Measurements from ENCODE around the gene DGKD. TPM values are rescaled to one million over a fixed set of nuclear protein-coding genes. Genes with fewer than 3 reads are reported as not detected.

Gene DGKD
- total and polyA plus RNA-seq, 12 donors, result 6.8 to 43.8 (median 16.5) TPM

- Histone ChIP-seq H3K4me1 (replicated peaks in 1 of 2) (no peaks in the 10 kb centered on the region), H3K4me3 (no peak overlapping the region), H3K36me3 (replicated peaks in 1 of 2) (no peaks in the 10 kb centered on the region), H3K27ac (no peak overlapping the region), H3K27me3 (no peaks in the 10 kb centered on the region), H3K9me3 (replicated peaks in 1 of 3) (no peaks in the 10 kb centered on the region)
- WGBS, 4 donors, result 90 to 93% (median 92%) methylated on average over 15 of the region's 15 CpGs
- TF ChIP-seq CTCF (IDR thresholded peaks at IDR 0.05) (no peak), POLR2A (IDR thresholded peaks at IDR 0.05) (no peak)
- no peak for DNase-seq
- intact Hi-C loops (cut with DNase I), result no loop called here
These were observed 11.1 kb upstream of the DGKD start for GRCh38 chr2:233343171-233343705.

GRCh38 chr2:233346376-233346775, 7.9 kb upstream of the DGKD start:
- TF ChIP-seq CTCF (IDR thresholded peaks at IDR 0.05) (no peak), POLR2A (IDR thresholded peaks at IDR 0.05) (no peak)
- H3K4me1 ChIP-seq (replicated peaks in 1 of 2), result peaks cover 0 to 11% of the 10 kb centered on the region in 2 donors
- intact Hi-C loops (cut with DNase I), result no loop called here
- WGBS, 4 donors, result 89 to 93% (median 92%) methylated on average over 12 of the region's 12 CpGs
- H3K9me3 ChIP-seq (replicated peaks in 1 of 3), result no peaks in the 10 kb centered on the region
- no peak overlapping the region for H3K4me3 ChIP-seq
- no peaks in the 10 kb centered on the region for H3K36me3 ChIP-seq (replicated peaks in 1 of 2)
- no peak for DNase-seq
- H3K27me3 ChIP-seq, result no peaks in the 10 kb centered on the region
- H3K27ac ChIP-seq, result no peak overlapping the region

GRCh38 chr2:233346930-233347329, 7.4 kb upstream of the DGKD start:
- no peak for DNase-seq
- H3K4me1 ChIP-seq (replicated peaks in 1 of 2), result peaks cover 0 to 14% of the 10 kb centered on the region in 2 donors

More at GRCh38 chr2:233346930-233347329, 7.4 kb upstream of the DGKD start:
- no peaks in the 10 kb centered on the region for H3K9me3 ChIP-seq (replicated peaks in 1 of 3)
- no peak overlapping the region for H3K4me3 ChIP-seq
- no peak for TF ChIP-seq POLR2A (IDR thresholded peaks at IDR 0.05)
- TF ChIP-seq CTCF (IDR thresholded peaks at IDR 0.05), result no peak
- H3K36me3 ChIP-seq (replicated peaks in 1 of 2), result no peaks in the 10 kb centered on the region
- intact Hi-C loops (cut with DNase I), result no loop called here
- 79 to 86% (median 83%) methylated on average over 9 of the region's 9 CpGs for WGBS, 4 donors
- no peak overlapping the region for H3K27ac ChIP-seq
- H3K27me3 ChIP-seq, result no peaks in the 10 kb centered on the region
